Natural killer cell (primary cell): ENCODE results near the gene SOBP. TPM values are rescaled to one million over a fixed set of nuclear protein-coding genes. Genes with fewer than 3 reads are reported as not detected.

Experiments
- ATAC-seq, 3 donors: fragments of 150-1000 bp in 2 of 3; fragments of 200-7000 bp in 1 of 3; cut with Tn5 transposase; 1 replicate in 1 of 3; 2 replicates in 2 of 3; pipeline ENCODE4 v1.10.0; 2021; ENCODE audit warnings: mild to moderate bottlenecking in 2 of 3, moderate library complexity in 2 of 3
- DNase-seq, 2 donors: peaks; one replicate each; pipeline versions ENCODE4 v3.0.0 to v3.0.0-alpha.2; 2013 to 2021; ENCODE audit warnings: mixed read lengths in 1 of 2
- H3K27ac ChIP-seq: one replicate; pipeline ENCODE4 v1.5.1; 2013; ENCODE audit warnings: mild to moderate bottlenecking, low read length
- H3K27me3 ChIP-seq: one replicate; pipeline ENCODE4 v1.6.1; 2013; ENCODE audit warnings: low read length; ENCODE audit not compliant: control insufficient read depth, insufficient read depth
- H3K36me3 ChIP-seq: one replicate; pipeline ENCODE4 v1.6.1; 2013; ENCODE audit warnings: low read length; ENCODE audit not compliant: control insufficient read depth, insufficient read depth
- H3K4me1 ChIP-seq: one replicate; pipeline ENCODE4 v1.6.1; 2013; ENCODE audit warnings: low read length; ENCODE audit not compliant: control insufficient read depth, insufficient read depth
- H3K4me3 ChIP-seq: one replicate; pipeline ENCODE4 v1.5.1; 2013; ENCODE audit warnings: low read length
- H3K9me3 ChIP-seq: one replicate; pipeline ENCODE4 v1.6.1; 2013; ENCODE audit warnings: low read length; ENCODE audit not compliant: control insufficient read depth, insufficient read depth
- H3K27ac Mint-ChIP-seq, 2 donors: one replicate each; pipeline ENCODE4 v1.8.0; 2022; ENCODE audit warnings: mild to moderate bottlenecking in 2 of 2, mixed read lengths in 2 of 2, moderate library complexity in 1 of 2
- H3K27me3 Mint-ChIP-seq, 2 donors: one replicate each; pipeline ENCODE4 v1.8.0; 2022; ENCODE audit warnings: low read depth in 2 of 2, mixed read lengths in 2 of 2
- H3K36me3 Mint-ChIP-seq: one replicate; pipeline ENCODE4 v1.8.0; 2022; ENCODE audit warnings: mixed read lengths
- H3K4me1 Mint-ChIP-seq, 2 donors: one replicate each; pipeline ENCODE4 v1.8.0; 2022; ENCODE audit warnings: mixed read lengths in 2 of 2
- H3K4me3 Mint-ChIP-seq: one replicate; pipeline ENCODE4 v1.8.0; 2022; ENCODE audit warnings: mild to moderate bottlenecking, moderate library complexity, mixed read lengths
- H3K9me3 Mint-ChIP-seq, 2 donors: one replicate each; pipeline ENCODE4 v1.8.0; 2022; ENCODE audit warnings: mixed read lengths in 2 of 2
- WGBS: methylation state at CpG from one replicate; pipeline ENCODE4 v1.1.7; 2013; ENCODE audit warnings: missing lambda C conversion rate; ENCODE audit not compliant: insufficient coverage; 5-methylcytosine and 5-hydroxymethylcytosine counted together
- intact Hi-C: fragments of 100-400 bp; cut with micrococcal nuclease; formaldehyde crosslinking; loops from one replicate; pipeline ENCODE4 v1.14.2; 2022
- total RNA-seq, 4 donors: library from RNA; stranded (reverse); fragments of 120-200 nt in 1 of 4; gene quantifications; one replicate each; pipeline versions ENCODE4 v1.2.3 to v1.2.4, GENCODE V29; 2013 to 2022
- TF ChIP-seq, protein P1 (sequence below): fragments of 200-600 bp; IDR thresholded peaks from one replicate; pipeline ENCODE4 v1.8.0; 2022; ENCODE audit warnings: antibody characterized with exemption

SOBP gene
- total RNA-seq, 3 donors from 2014 or later (not counting 1 experiment from before 2014, with no cell fraction given): 0.16 TPM; not detected in 1

DNA sequence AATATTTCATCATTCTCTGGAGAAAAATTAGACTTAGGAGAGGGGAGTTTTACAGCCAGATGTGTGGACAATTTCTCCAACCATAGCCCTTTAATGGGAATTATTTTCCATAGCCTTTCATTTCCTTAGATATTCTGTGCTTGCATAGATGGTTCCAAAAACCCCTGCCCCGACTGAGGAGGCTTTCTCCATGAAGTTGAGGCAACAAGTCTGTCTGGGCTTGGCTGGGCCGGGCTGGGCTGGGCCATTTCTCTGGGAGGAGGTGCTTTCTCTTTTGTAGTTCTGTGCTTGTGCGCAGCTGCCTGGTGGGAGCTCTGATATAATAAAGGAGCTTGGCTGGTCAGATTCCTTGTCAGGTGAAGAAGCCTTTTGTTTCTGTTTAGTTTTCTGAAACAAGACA lies 71.4 kb downstream of the SOBP start:
- intact Hi-C loops: no loop called here
- Histone ChIP-seq H3K4me3 (no peak overlapping the region), H3K36me3 (no peaks in the 10 kb centered on the region), H3K27ac (no peak overlapping the region), H3K27me3 (no peaks in the 10 kb centered on the region), H3K4me1 (no peaks in the 10 kb centered on the region), H3K9me3 (no peaks in the 10 kb centered on the region)
- Mint-ChIP-seq H3K27me3 (peaks cover 18 to 20% of the 10 kb centered on the region in 2 donors), H3K27ac (no peak overlapping the region), H3K4me1 (no peaks in the 10 kb centered on the region), H3K4me3 (no peak overlapping the region), H3K9me3 (no peaks in the 10 kb centered on the region), H3K36me3 (no peaks in the 10 kb centered on the region)
- WGBS: 68% methylated on average over 3 of the region's 3 CpGs
- DNase-seq: no peak
- TF ChIP-seq, protein P1, sequence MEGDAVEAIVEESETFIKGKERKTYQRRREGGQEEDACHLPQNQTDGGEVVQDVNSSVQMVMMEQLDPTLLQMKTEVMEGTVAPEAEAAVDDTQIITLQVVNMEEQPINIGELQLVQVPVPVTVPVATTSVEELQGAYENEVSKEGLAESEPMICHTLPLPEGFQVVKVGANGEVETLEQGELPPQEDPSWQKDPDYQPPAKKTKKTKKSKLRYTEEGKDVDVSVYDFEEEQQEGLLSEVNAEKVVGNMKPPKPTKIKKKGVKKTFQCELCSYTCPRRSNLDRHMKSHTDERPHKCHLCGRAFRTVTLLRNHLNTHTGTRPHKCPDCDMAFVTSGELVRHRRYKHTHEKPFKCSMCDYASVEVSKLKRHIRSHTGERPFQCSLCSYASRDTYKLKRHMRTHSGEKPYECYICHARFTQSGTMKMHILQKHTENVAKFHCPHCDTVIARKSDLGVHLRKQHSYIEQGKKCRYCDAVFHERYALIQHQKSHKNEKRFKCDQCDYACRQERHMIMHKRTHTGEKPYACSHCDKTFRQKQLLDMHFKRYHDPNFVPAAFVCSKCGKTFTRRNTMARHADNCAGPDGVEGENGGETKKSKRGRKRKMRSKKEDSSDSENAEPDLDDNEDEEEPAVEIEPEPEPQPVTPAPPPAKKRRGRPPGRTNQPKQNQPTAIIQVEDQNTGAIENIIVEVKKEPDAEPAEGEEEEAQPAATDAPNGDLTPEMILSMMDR: no peak
- no peak for ATAC-seq

DNA sequence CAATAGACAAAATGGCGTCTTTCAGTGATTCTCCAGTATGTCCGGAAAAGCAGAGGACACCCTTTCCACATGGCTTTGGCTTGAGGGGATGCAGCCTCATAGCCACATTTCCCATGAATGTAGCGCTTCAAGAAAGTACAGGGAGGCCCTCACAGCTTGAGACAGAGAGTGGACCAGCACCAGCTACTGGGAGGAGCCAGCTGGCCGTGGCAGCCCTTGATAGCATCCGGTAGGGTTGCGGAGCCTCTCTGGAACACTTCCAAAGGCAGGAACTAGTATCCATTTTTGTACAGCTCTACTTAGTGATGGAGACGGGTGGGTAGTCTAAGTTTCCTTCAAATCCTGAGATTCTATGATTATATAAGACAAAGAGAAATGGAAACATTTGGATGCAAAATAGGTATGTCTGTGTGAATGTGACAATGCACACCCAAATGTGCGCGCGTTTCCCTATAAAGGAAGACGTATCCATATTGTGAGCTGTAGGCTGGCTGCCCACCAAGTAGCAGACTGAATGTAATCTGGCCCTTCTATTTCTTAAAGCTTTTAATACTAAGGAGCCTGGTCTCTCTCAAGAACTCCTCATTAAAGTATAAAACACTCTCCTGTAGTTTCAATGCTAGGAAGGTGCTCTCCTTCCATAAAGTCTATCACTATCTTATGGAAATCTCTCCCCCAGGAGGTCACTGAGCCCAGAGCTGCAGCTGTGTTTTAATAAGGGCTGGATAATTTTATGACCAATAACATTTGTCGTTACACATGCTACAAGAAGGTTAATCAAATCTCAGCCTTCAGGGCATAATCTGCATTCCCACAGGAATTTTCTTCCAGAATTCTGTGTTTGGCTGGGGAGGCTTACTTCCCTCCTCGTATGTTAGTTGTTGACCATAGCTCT lies 74.0 kb downstream of the SOBP start:
- no peaks in the 10 kb centered on the region for H3K36me3 ChIP-seq
- no peaks in the 10 kb centered on the region for H3K9me3 ChIP-seq

DNA sequence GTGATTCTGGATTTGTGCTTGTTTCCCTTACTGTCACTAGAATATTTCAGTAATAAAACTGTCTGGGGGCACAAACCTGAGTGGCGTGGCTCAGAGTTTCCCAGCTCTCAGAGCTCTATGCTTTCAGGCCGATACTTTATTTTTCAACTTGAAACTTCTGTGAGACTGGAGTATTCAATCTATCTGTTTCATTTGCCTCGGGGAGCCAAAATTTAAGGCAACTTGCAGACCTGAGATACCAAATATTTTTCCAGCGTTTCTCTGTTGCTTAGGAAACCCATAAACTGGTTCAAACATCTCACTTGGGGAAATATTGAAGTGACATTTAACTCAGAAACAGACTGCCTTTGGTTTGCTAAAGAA lies 74.7 kb downstream of the SOBP start:
- TF ChIP-seq, protein P1: no peak
- Histone ChIP-seq H3K36me3 (no peaks in the 10 kb centered on the region), H3K27ac (no peak overlapping the region), H3K4me1 (no peaks in the 10 kb centered on the region), H3K9me3 (no peaks in the 10 kb centered on the region), H3K4me3 (no peak overlapping the region), H3K27me3 (peaks cover 3% of the 10 kb centered on the region)
- no peaks in the 10 kb centered on the region for H3K9me3 Mint-ChIP-seq
- no peak for DNase-seq
- H3K27ac Mint-ChIP-seq: no peak overlapping the region
- H3K36me3 Mint-ChIP-seq: no peaks in the 10 kb centered on the region
- H3K27me3 Mint-ChIP-seq: peaks cover 21 to 25% of the 10 kb centered on the region in 2 donors
- H3K4me1 Mint-ChIP-seq: no peaks in the 10 kb centered on the region
- no peak overlapping the region for H3K4me3 Mint-ChIP-seq
- 82% methylated on average over 4 of the region's 4 CpGs for WGBS
- no peak for ATAC-seq
- intact Hi-C loops: no loop called here

More for the DNA sequence above, 74.0 kb downstream of the SOBP start:
- WGBS: 90% methylated on average over 12 of the region's 13 CpGs
- no peaks in the 10 kb centered on the region for H3K4me1 ChIP-seq
- Mint-ChIP-seq H3K36me3 (no peaks in the 10 kb centered on the region), H3K9me3 (no peaks in the 10 kb centered on the region), H3K4me3 (no peak overlapping the region), H3K27me3 (peaks cover 25% of the 10 kb centered on the region in 2 donors), H3K4me1 (no peaks in the 10 kb centered on the region), H3K27ac (no peak overlapping the region)
- H3K4me3 ChIP-seq: no peak overlapping the region
- no peak for ATAC-seq
- no peak for DNase-seq
- intact Hi-C loops: no loop called here
- TF ChIP-seq, protein P1: no peak
- H3K27ac ChIP-seq: no peak overlapping the region
- peaks cover 3% of the 10 kb centered on the region for H3K27me3 ChIP-seq
